Kidney epithelial cell (primary cell): ENCODE data around the gene RGS10. TPM values are rescaled to one million over a fixed set of nuclear protein-coding genes. Genes with fewer than 3 reads are reported as not detected.

Experiments
- DNase-seq: peaks from one replicate; pipeline ENCODE4 v3.0.0-alpha.2; 2010; ENCODE audit warnings: low read depth
- H3K27me3 ChIP-seq: 2 replicates; pipeline ENCODE4 v1.6.0; 2011; ENCODE audit warnings: low read length; ENCODE audit not compliant: control insufficient read depth, insufficient read depth
- H3K36me3 ChIP-seq: 2 replicates; pipeline ENCODE4 v1.5.1; 2011; ENCODE audit warnings: low read length; ENCODE audit not compliant: control insufficient read depth, insufficient read depth
- H3K4me3 ChIP-seq: 2 replicates; pipeline ENCODE4 v1.5.1; 2011; ENCODE audit warnings: low read depth, mild to moderate bottlenecking, control low read depth, low read length
- total RNA-seq: library from RNA; depleted of rRNA; stranded (reverse); fragments of >200 nt; gene quantifications from 2 replicates; pipeline ENCODE4 v1.2.3, GENCODE V29; 2015
- TF ChIP-seq, protein P1 (sequence below): IDR thresholded peaks from 2 replicates; pipeline ENCODE4 v1.5.1; 2011; ENCODE audit warnings: mild to moderate bottlenecking, moderate library complexity, low read length, control low read depth, inconsistent platforms; ENCODE audit not compliant: insufficient read depth, poor library complexity, severe bottlenecking

The RGS10 gene
- total RNA-seq, 1 donor from 2014 or later = 43.7 TPM

DNA sequence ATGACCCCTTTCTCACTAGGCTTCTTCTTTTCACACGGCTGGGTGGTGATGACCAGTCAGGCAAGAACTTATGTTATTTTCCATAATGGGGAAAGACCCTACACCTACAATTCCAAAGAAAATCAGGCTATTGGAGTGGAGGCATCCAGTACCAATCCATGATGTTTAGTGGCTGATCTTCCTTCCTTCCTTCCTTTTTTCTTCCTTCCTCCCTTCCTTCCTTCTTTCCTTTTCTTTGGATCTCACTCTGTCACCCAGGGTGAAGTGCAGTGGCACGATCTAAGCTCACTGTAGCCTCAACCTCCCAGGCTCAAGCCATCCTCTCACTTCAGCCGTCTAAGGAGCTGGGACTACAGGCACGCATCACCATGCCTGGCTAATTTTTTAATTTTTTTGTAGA is 2.5 kb downstream of the RGS10 start:
- TF ChIP-seq, protein P1, sequence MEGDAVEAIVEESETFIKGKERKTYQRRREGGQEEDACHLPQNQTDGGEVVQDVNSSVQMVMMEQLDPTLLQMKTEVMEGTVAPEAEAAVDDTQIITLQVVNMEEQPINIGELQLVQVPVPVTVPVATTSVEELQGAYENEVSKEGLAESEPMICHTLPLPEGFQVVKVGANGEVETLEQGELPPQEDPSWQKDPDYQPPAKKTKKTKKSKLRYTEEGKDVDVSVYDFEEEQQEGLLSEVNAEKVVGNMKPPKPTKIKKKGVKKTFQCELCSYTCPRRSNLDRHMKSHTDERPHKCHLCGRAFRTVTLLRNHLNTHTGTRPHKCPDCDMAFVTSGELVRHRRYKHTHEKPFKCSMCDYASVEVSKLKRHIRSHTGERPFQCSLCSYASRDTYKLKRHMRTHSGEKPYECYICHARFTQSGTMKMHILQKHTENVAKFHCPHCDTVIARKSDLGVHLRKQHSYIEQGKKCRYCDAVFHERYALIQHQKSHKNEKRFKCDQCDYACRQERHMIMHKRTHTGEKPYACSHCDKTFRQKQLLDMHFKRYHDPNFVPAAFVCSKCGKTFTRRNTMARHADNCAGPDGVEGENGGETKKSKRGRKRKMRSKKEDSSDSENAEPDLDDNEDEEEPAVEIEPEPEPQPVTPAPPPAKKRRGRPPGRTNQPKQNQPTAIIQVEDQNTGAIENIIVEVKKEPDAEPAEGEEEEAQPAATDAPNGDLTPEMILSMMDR = no peak
- no peak for DNase-seq
- Histone ChIP-seq H3K4me3 (no peak overlapping the region), H3K36me3 (no peaks in the 10 kb centered on the region), H3K27me3 (no peaks in the 10 kb centered on the region)

DNA sequence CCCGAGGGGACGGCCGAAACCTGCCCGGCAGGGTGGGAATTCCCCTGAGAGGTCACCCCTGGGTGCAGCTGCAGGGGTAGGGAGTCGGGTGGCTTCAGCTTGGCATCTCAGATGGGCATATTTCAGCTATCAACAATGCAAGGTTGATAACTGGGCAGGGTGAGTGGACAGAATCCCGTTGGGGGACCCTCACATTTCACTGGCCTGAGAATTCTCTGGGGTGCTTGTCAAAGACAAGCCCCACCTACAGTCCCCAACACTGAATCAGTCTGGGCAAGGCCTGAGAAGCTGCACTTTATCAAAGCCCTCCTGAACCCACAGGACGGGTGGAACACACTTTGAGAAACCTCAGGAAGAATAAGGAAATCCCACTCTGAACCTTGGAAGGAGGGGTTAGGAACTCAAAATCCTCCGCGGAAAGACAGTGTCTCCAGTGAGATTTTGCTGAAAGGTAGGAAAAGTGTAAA is 3.1 kb downstream of the RGS10 start:
- no peak overlapping the region for H3K4me3 ChIP-seq
- no peaks in the 10 kb centered on the region for H3K36me3 ChIP-seq
- TF ChIP-seq, protein P1 = no peak
- no peaks in the 10 kb centered on the region for H3K27me3 ChIP-seq
- no peak for DNase-seq

DNA sequence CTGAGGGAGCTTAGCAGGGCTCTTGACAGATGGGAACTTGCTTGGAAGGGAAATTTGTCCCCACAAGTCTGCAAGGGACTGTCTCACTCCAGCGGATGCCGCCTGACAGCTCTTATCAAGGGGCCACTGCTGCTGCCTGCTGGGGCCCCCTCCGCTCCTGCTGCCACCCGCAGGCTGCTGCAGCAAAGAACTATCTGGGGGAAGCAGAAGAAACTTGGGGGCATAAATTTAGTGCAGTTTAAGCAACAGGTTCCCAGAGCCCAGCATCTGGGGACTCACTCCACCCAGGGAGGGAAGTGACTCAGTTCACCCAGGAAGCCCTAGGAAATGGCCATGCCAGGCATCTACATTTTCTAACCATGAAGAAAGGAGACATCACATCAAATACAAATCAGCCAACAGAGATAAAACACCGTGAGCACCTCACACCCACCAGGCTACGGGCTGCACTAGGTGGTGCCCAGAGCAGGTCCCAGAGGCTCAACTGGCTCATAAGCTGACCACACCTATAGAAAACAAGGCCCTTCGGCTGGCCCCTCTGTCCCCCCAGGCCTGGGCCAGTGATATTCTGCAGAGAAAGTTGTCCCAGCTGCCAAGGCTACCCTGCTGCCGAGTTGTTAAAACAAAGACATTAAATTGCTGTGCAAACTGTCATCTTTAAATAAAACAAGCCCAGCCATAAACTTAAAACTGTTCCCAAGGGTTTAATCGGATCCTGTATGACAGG is 3.7 kb downstream of the RGS10 start:
- Histone ChIP-seq H3K27me3 (no peaks in the 10 kb centered on the region), H3K4me3 (no peak overlapping the region), H3K36me3 (no peaks in the 10 kb centered on the region)
- no peak for DNase-seq
- TF ChIP-seq, protein P1 = no peak

DNA sequence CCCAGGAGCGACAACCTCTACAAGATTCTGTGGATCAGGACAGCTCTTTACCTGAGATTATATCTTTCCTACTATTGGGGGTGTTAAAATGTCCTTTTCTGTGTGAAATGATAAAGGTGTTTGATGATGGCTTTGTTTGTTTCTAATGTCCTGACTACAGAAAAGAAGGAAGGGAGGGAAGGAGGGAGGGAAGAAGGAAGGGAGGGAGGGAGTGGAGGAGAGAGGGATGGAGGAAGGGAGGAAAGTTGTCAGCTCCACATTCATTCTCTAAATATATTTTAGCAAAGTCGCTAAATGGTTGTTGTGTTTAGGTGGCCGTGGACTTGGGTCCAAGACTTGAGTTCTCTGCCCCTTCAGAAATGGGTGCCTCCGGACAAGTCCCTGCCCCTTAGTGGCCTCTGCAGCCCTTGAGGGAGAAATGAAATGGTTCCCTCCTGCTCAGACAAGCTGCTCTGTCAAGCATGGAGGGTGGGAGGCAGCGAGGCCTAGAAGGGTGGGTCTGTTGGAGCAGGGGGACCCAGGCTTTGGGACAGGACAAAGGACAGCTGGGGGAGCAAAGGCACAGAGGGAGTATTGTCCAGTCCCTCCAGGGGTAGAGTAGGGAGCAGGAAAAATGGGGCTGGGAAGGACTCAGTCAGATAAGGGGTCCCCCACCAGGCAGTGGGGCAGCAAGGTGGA is 4.4 kb downstream of the RGS10 start:
- no peak for DNase-seq
- Histone ChIP-seq H3K4me3 (no peak overlapping the region), H3K36me3 (no peaks in the 10 kb centered on the region), H3K27me3 (no peaks in the 10 kb centered on the region)
- TF ChIP-seq, protein P1 = no peak

DNA sequence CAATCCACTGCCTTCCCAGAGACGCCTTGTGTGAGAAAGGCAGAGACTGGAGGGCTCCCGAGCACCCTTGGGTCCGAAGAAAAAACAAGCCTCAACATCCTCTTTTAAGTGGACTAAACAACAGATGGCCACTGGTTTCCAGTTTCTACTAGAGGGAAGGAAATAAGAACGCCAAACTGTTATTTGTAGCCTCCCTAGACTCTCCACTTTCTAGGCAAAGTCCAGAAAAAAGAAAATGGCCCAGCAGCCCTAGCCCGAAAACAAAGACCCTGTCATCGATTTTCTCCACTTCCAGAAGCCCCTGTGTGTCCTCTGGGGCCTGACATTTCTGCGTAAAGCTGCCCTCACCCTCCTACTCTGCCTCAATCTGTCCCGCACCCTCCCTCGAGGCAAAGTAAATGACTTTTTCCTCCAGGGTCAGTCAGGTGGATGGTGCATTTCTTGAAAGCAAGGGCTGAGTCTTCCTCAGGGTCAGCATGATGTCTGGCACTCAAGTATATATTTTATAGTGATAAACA is 6.0 kb downstream of the RGS10 start:
- H3K36me3 ChIP-seq = no peaks in the 10 kb centered on the region
- TF ChIP-seq, protein P1 = no peak
- no peak for DNase-seq
- no peaks in the 10 kb centered on the region for H3K27me3 ChIP-seq
- no peak overlapping the region for H3K4me3 ChIP-seq
